H1 (cell line): Measurements from ENCODE around the gene GFY. TPM values are rescaled to one million over a fixed set of nuclear protein-coding genes. Genes with fewer than 3 reads are reported as not detected.

ENCODE experiments used
- CTCF ChIA-PET: fragments of 300-600 bp; sonication (Branson Sonifier 250); formaldehyde crosslinking; loops from one replicate; lab custom pipeline; 2021; ENCODE audit not compliant: partially characterized antibody; lab: Charles Lee
- POLR2A ChIA-PET: fragments of 300-600 bp; sonication (Branson Sonifier 250); formaldehyde crosslinking; loops from one replicate; lab custom pipeline; 2021; ENCODE audit warnings: inconsistent platforms; ENCODE audit not compliant: partially characterized antibody; lab: Charles Lee
- DNase-seq, 2 experiments: peaks; one replicate each; pipeline versions ENCODE4 v3.0.0 to v3.0.0-alpha.2; 2010 to 2022; ENCODE audit warnings: low spot score in 2 of 2, low read depth in 1 of 2, mixed read lengths in 1 of 2
- FAIRE-seq: peaks from 2 replicates; lab custom pipeline; 2011; peaks lifted over from hg19 to GRCh38; lab: Jason Lieb, UNC
- H2AFZ ChIP-seq: 2 replicates; pipeline ENCODE4 v1.8.1; 2012; ENCODE audit warnings: low read length, inconsistent platforms
- H2AK5ac ChIP-seq: 2 replicates; pipeline ENCODE4 v1.6.1; 2013; ENCODE audit warnings: low read depth, low read length
- H2BK120ac ChIP-seq: replicated peaks from 2 replicates; pipeline ENCODE3; 2013; ENCODE audit warnings: low read depth, low read length, inconsistent platforms
- H2BK12ac ChIP-seq: 2 replicates; pipeline ENCODE4 v1.6.1; 2013; ENCODE audit warnings: low read depth, low read length
- H2BK15ac ChIP-seq: 2 replicates; pipeline ENCODE4 v1.6.1; 2013; ENCODE audit warnings: low read length
- H2BK20ac ChIP-seq: 2 replicates; pipeline ENCODE4 v1.6.1; 2013; ENCODE audit warnings: low read length
- H2BK5ac ChIP-seq: 2 replicates; pipeline ENCODE4 v1.6.1; 2013; ENCODE audit warnings: low read depth, low read length
- H3K14ac ChIP-seq: 2 replicates; pipeline ENCODE4 v1.6.1; 2013; ENCODE audit warnings: inconsistent platforms; ENCODE audit not compliant: insufficient read length
- H3K18ac ChIP-seq: 2 replicates; pipeline ENCODE4 v1.6.1; 2013; ENCODE audit warnings: low read length; ENCODE audit errors: extremely low read depth
- H3K23ac ChIP-seq: 2 replicates; pipeline ENCODE4 v1.6.1; 2013; ENCODE audit warnings: inconsistent platforms; ENCODE audit not compliant: insufficient read length
- H3K23me2 ChIP-seq: 2 replicates; pipeline ENCODE4 v1.6.1; 2013; ENCODE audit warnings: low read depth, low read length
- H3K27ac ChIP-seq: 2 replicates; pipeline ENCODE4 v1.6.1; 2011; ENCODE audit warnings: low read depth, low read length, inconsistent platforms
- H3K27me3 ChIP-seq, 4 experiments: replicated peaks in 1 of 4; 1 replicate in 1 of 4; 2 replicates in 3 of 4; pipeline versions ENCODE4 v1.6.1 to v1.8.1; 2011 to 2013; ENCODE audit warnings: low read length in 3 of 4, mild to moderate bottlenecking in 3 of 4, inconsistent platforms in 2 of 4, mixed read lengths in 2 of 4, moderate library complexity in 1 of 4; ENCODE audit not compliant: control insufficient read depth in 3 of 4, insufficient read depth in 3 of 4; ENCODE audit errors: extremely low read depth in 1 of 4
- H3K36me3 ChIP-seq, 4 experiments: 2 replicates each; pipeline versions ENCODE4 v1.6.1 to v1.8.1; 2011 to 2013; ENCODE audit warnings: mild to moderate bottlenecking in 4 of 4, low read length in 3 of 4, moderate library complexity in 2 of 4, control low read depth in 1 of 4, inconsistent platforms in 1 of 4; ENCODE audit not compliant: insufficient read depth in 4 of 4, control insufficient read depth in 2 of 4
- H3K4ac ChIP-seq: replicated peaks from 2 replicates; pipeline ENCODE3; 2013; ENCODE audit warnings: low read length, low read depth, mixed read lengths, inconsistent platforms; ENCODE audit not compliant: insufficient read length
- H3K4me1 ChIP-seq, 4 experiments: replicated peaks in 1 of 4; 1 replicate in 1 of 4; 2 replicates in 3 of 4; pipeline versions ENCODE4 v1.6.1 to v1.8.1; 2011 to 2013; ENCODE audit warnings: low read length in 3 of 4, inconsistent platforms in 2 of 4, mixed read lengths in 1 of 4; ENCODE audit not compliant: insufficient read depth in 4 of 4, control insufficient read depth in 3 of 4
- H3K4me2 ChIP-seq, 2 experiments: 2 replicates each; pipeline versions ENCODE4 v1.6.1 to v1.8.1; 2011 to 2013; ENCODE audit warnings: low read depth in 2 of 2, low read length in 2 of 2, control low read depth in 1 of 2, inconsistent platforms in 1 of 2, mild to moderate bottlenecking in 1 of 2; ENCODE audit not compliant: insufficient read depth in 1 of 2
- H3K4me3 ChIP-seq, 4 experiments: fragments of 200-600, 300-600 bp in 1 of 4; sonication (generic), shearing (Covaris generic), sonication (Bioruptor Twin) in 1 of 4; 2 replicates each; pipeline versions ENCODE4 v1.5.1 to v1.8.1; 2011 to 2016; ENCODE audit warnings: low read length in 4 of 4, low read depth in 3 of 4, control low read depth in 2 of 4, inconsistent platforms in 2 of 4, mild to moderate bottlenecking in 2 of 4, mixed read lengths in 1 of 4, moderate library complexity in 1 of 4; ENCODE audit not compliant: insufficient read depth in 2 of 4; ENCODE audit errors: extremely low read depth in 1 of 4
- H3K56ac ChIP-seq: replicated peaks from 2 replicates; pipeline ENCODE3; 2013; ENCODE audit warnings: low read depth, mild to moderate bottlenecking, mixed read lengths, low read length, inconsistent platforms; ENCODE audit not compliant: insufficient read length
- H3K79me1 ChIP-seq: 2 replicates; pipeline ENCODE4 v1.6.1; 2013; ENCODE audit warnings: low read depth, low read length, control low read depth
- H3K79me2 ChIP-seq, 2 experiments: 2 replicates each; pipeline versions ENCODE4 v1.6.1 to v1.8.1; 2012 to 2013; ENCODE audit warnings: low read length in 2 of 2, mild to moderate bottlenecking in 2 of 2, inconsistent platforms in 1 of 2; ENCODE audit not compliant: insufficient read depth in 2 of 2, control insufficient read depth in 1 of 2
- H3K9ac ChIP-seq, 4 experiments: replicated peaks in 1 of 4; 1 replicate in 1 of 4; 2 replicates in 3 of 4; pipeline versions ENCODE4 v1.6.1 to v1.8.1; 2011 to 2013; ENCODE audit warnings: low read depth in 3 of 4, low read length in 3 of 4, control low read depth in 2 of 4, mild to moderate bottlenecking in 2 of 4, moderate library complexity in 2 of 4, inconsistent platforms in 1 of 4; ENCODE audit errors: extremely low read depth in 1 of 4
- H3K9me3 ChIP-seq, 2 experiments: 2 replicates each; pipeline versions ENCODE4 v1.6.1 to v1.8.1; 2012 to 2013; ENCODE audit warnings: mild to moderate bottlenecking in 2 of 2, moderate library complexity in 2 of 2, control low read depth in 1 of 2, inconsistent platforms in 1 of 2, low read depth in 1 of 2, low read length in 1 of 2, mixed read lengths in 1 of 2; ENCODE audit not compliant: insufficient read depth in 2 of 2
- H4K20me1 ChIP-seq, 2 experiments: replicated peaks in 1 of 2; 2 replicates each; pipeline versions ENCODE3 to v1.8.1; 2011 to 2013; ENCODE audit warnings: inconsistent platforms in 2 of 2, low read length in 2 of 2, mild to moderate bottlenecking in 1 of 2; ENCODE audit not compliant: insufficient read depth in 2 of 2, control insufficient read depth in 1 of 2
- H4K5ac ChIP-seq: 2 replicates; pipeline ENCODE4 v1.6.1; 2013; ENCODE audit warnings: low read length, low read depth, mixed read lengths, inconsistent platforms; ENCODE audit not compliant: insufficient read length
- H4K8ac ChIP-seq: 2 replicates; pipeline ENCODE4 v1.8.0; 2013; ENCODE audit warnings: mild to moderate bottlenecking, moderate library complexity, low read length, inconsistent platforms; ENCODE audit not compliant: insufficient read depth; ENCODE audit errors: extremely low read depth
- H4K91ac ChIP-seq: replicated peaks from 2 replicates; pipeline ENCODE3; 2013; ENCODE audit warnings: low read length, mixed read lengths, inconsistent platforms; ENCODE audit not compliant: insufficient read length
- CHD1 ChIP-seq: IDR thresholded peaks from 2 replicates; pipeline ENCODE4 v1.6.1; 2012; ENCODE audit warnings: low read depth, low read length, improper control_type of control experiment
- KDM5A ChIP-seq: fragments of 200-600 bp; IDR thresholded peaks from 2 replicates; pipeline ENCODE4 v1.7.1; 2012; ENCODE audit warnings: mild to moderate bottlenecking, low read length, inconsistent platforms, mixed read lengths
- POLR2A ChIP-seq, 2 experiments: IDR thresholded peaks; 1 replicate in 1 of 2; 2 replicates in 1 of 2; pipeline ENCODE4 v1.6.1; 2011; ENCODE audit warnings: low read depth in 2 of 2, low read length in 2 of 2, mild to moderate bottlenecking in 2 of 2; ENCODE audit errors: control extremely low read depth in 1 of 2
- POLR2AphosphoS5 ChIP-seq: IDR thresholded peaks from 2 replicates; pipeline ENCODE4 v1.6.1; 2011; ENCODE audit warnings: low read depth, low read length
- SP4 ChIP-seq: IDR thresholded peaks from 2 replicates; pipeline ENCODE4 v1.6.1; 2012; ENCODE audit warnings: low read length, inconsistent platforms
- TBP ChIP-seq: IDR thresholded peaks from 2 replicates; pipeline ENCODE4 v1.6.1; 2011; ENCODE audit warnings: low read depth, low read length, improper control_type of control experiment
- TCF12 ChIP-seq: IDR thresholded peaks from 2 replicates; pipeline ENCODE4 v1.6.1; 2011; ENCODE audit warnings: low read depth, mild to moderate bottlenecking, low read length
- WGBS, 2 experiments: shearing (Covaris generic) in 1 of 2; methylation state at CpG; one replicate each; pipeline versions ENCODE4 v1.1.6 to v1.1.7; 2013 to 2015; ENCODE audit warnings: low lambda C conversion rate in 2 of 2, mixed read lengths in 2 of 2, inconsistent platforms in 1 of 2, low coverage in 1 of 2, missing lambda C conversion rate in 1 of 2; ENCODE audit not compliant: insufficient replicate concordance in 2 of 2, insufficient coverage in 1 of 2, insufficient read length in 1 of 2; ENCODE audit errors: extremely low coverage in 1 of 2, missing lambda C conversion rate in 1 of 2; 5-methylcytosine and 5-hydroxymethylcytosine counted together
- polyA plus RNA-seq, 7 experiments: library from polyadenylated mRNA; depleted of rRNA in 3 of 7; stranded (reverse) in 5 of 7; unstranded in 2 of 7; fragments of >200 nt in 5 of 7; fragments of 200-250 nt in 2 of 7; gene quantifications; 1 replicate in 5 of 7; 2 replicates in 1 of 7; 4 replicates in 1 of 7; pipeline versions ENCODE4 v1.2.1 to v1.2.3, GENCODE V29; 2011 to 2013; ENCODE audit warnings: missing spikeins in 2 of 7, mixed read lengths in 2 of 7
- total RNA-seq: library from RNA; stranded (reverse); fragmentation: NEBNext Ultra II Directional; extraction: Animal tissue kit (Norgen Biotek cat#: 25700); gene quantifications from 2 replicates; pipeline ENCODE4 v1.2.1, GENCODE V29; 2021
- TF ChIP-seq, protein P1 (sequence below): IDR thresholded peaks from 2 replicates; pipeline ENCODE4 v1.6.1; 2012; ENCODE audit warnings: low read length, inconsistent platforms
- TF ChIP-seq, protein P2 (sequence below): IDR thresholded peaks from 2 replicates; pipeline ENCODE4 v1.6.1; 2012; ENCODE audit warnings: inconsistent platforms

GFY gene
- total and polyA plus RNA-seq, 2 of the 8 experiments (the other 6 are each of a cell fraction or from before 2014, with no cell fraction given), result 0.68 to 0.93 TPM

DNA sequence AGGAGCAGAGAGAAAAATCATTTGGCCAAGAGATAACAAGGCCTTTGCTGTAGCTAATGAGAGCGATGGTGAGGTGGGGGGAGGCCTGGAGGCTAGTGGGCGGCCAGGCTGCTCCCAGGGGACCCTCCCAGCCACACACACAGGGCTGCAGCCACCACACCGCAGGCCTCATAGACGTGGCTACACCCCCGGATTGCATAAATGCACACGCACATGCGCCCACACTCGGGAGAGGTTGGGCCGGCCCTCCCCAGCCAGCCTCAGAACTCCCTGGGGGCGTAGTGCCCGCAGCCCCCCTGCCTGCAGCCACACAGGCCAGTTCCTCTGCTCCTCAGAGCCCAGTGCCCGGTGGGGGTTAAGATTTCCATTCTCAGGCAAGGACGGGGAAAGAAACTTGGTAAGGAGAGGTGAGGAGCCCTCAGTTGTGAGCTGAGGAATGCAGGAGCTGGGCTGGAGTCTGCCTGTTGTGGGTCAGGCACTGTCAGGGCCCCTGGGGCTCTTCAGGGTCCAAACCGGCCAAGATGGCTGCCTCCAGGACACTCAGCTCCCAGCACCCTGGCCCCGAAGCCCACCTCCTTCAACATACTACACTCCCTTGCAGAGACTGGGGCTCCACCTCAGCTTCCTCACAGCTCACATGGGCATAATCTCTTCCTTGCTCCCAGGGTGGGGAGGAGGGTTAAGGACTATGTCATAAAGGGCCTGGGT lies 9.9 kb upstream of the GFY start:
- Histone ChIP-seq H3K27me3 (no peaks in the 10 kb centered on the region), H3K23me2 (no peaks in the 10 kb centered on the region), H3K4me3 (no peak overlapping the region), H3K79me2 (no peaks in the 10 kb centered on the region), H2BK5ac (no peak overlapping the region; the same call in 1 of the 2 replicates), H2BK20ac (no peak overlapping the region), H3K4ac (peak overlapping the region; percentile 27), H3K79me1 (no peaks in the 10 kb centered on the region), H4K5ac (peak overlapping the region; percentile 20), H2BK120ac (no peak overlapping the region), H3K56ac (no peak overlapping the region), H4K8ac (peak overlapping the region; percentile 58; the same call in 1 of the 2 replicates), H3K18ac (peak overlapping the region; percentile 29; the same call in 1 of the 2 replicates), H2AFZ (peak overlapping the region; percentile 5; the same call in 1 of the 2 replicates), H2AK5ac (no peak overlapping the region), H4K20me1 (no peaks in the 10 kb centered on the region), H3K9me3 (no peaks in the 10 kb centered on the region), H2BK12ac (0 out of 2 replicates have a peak overlapping the region, but pooled peaks have one; percentile 3), H2BK15ac (peak overlapping the region; percentile 53; the same call in 1 of the 2 replicates), H3K23ac (no peak overlapping the region), H3K36me3 (no peaks in the 10 kb centered on the region), H3K4me2 (0 out of 4 replicates have a peak overlapping the region, but pooled peaks of 1 of the 2 experiments have one; percentile 14), H3K14ac (no peak overlapping the region), H4K91ac (no peak overlapping the region), H3K4me1 (peaks cover 0 to 18% (median 11%) of the 10 kb centered on the region in 4 experiments; a peak in 5 of 7 replicates), H3K9ac (no peak overlapping the region), H3K27ac (no peak overlapping the region)
- ChIA-PET POLR2A (interaction anchor here (1.2 to 5.0 kb wide), 6 partner anchors 9 to 274 kb away, joined by 3 to 38 read pairs (median 6); no protein-coding TSS in a partner anchor), CTCF (interaction anchor here (1.1 to 14.7 kb wide), 4 partner anchors 8 to 31 kb away, joined by 3 to 291 read pairs (median 16); partner anchors contain the start of gene GFY)
- FAIRE-seq, result no peak
- DNase-seq, result no peak
- 88% methylated on average over 15 of the region's 15 CpGs; no CpG with 5 or more reads in 1 of the 2 experiments for WGBS, 2 experiments
- TF ChIP-seq POLR2AphosphoS5 (no peak), TCF12 (no peak), POLR2A (IDR thresholded peaks at IDR 0.05; ENCODE audit: control extremely low read depth in 1 of 2, low read depth in 2 of 2, low read length in 2 of 2) (no peak), KDM5A (no peak), CHD1 (no peak), TBP (no peak), SP4 (no peak)
- TF ChIP-seq, protein P1, sequence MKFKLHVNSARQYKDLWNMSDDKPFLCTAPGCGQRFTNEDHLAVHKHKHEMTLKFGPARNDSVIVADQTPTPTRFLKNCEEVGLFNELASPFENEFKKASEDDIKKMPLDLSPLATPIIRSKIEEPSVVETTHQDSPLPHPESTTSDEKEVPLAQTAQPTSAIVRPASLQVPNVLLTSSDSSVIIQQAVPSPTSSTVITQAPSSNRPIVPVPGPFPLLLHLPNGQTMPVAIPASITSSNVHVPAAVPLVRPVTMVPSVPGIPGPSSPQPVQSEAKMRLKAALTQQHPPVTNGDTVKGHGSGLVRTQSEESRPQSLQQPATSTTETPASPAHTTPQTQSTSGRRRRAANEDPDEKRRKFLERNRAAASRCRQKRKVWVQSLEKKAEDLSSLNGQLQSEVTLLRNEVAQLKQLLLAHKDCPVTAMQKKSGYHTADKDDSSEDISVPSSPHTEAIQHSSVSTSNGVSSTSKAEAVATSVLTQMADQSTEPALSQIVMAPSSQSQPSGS, result no peak
- TF ChIP-seq, protein P2, sequence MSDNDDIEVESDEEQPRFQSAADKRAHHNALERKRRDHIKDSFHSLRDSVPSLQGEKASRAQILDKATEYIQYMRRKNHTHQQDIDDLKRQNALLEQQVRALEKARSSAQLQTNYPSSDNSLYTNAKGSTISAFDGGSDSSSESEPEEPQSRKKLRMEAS, result no peak
